ENCODE measurements around the gene C5orf46. TPM values are rescaled to one million over a fixed set of nuclear protein-coding genes. Genes with fewer than 3 reads are reported as not detected.

C5orf46 gene
- total RNA-seq, 4 donors from 2014 or later = 28.2 to 130 (median 86.4) TPM

- 5% methylated on average over 3 of the region's 3 CpGs for WGBS
- no peak overlapping the region for H3K27ac ChIP-seq
- H3K9me3 ChIP-seq = no peaks in the 10 kb centered on the region
- peaks cover 12% of the 10 kb centered on the region for H3K4me1 ChIP-seq
- no peaks in the 10 kb centered on the region for H3K36me3 ChIP-seq
- TF ChIP-seq POLR2AphosphoS5 (IDR thresholded peaks at IDR 0.05) (no peak), EP300 (IDR thresholded peaks at IDR 0.05) (no peak), CTCF (IDR thresholded peaks at IDR 0.05) (peak; percentile 20 to 21), POLR2A (IDR thresholded peaks at IDR 0.05) (no peak)
- H3K27me3 ChIP-seq = no peaks in the 10 kb centered on the region
- DNase-seq (ENCODE audit: low spot score in 2 of 2) = no peak
- no peak overlapping the region for H3K4me3 ChIP-seq
Measured at GRCh38 chr5:147935032-147935431, 28.7 kb upstream of the C5orf46 start.

- WGBS = 63% methylated on average over 2 of the region's 2 CpGs
- Histone ChIP-seq H3K9me3 (no peaks in the 10 kb centered on the region), H3K4me1 (peaks cover 12% of the 10 kb centered on the region), H3K36me3 (no peaks in the 10 kb centered on the region), H3K27ac (no peak overlapping the region), H3K4me3 (no peak overlapping the region), H3K27me3 (no peaks in the 10 kb centered on the region)
- TF ChIP-seq POLR2A (IDR thresholded peaks at IDR 0.05) (no peak), POLR2AphosphoS5 (IDR thresholded peaks at IDR 0.05) (no peak), EP300 (IDR thresholded peaks at IDR 0.05) (no peak), CTCF (IDR thresholded peaks at IDR 0.05) (no peak)
- DNase-seq (ENCODE audit: low spot score in 2 of 2) = no peak
Measured at GRCh38 chr5:147930769-147931168, 24.4 kb upstream of the C5orf46 start.

- no peaks in the 10 kb centered on the region for H3K36me3 ChIP-seq
- no peak overlapping the region for H3K27ac ChIP-seq
- TF ChIP-seq POLR2AphosphoS5 (IDR thresholded peaks at IDR 0.05) (no peak), EP300 (IDR thresholded peaks at IDR 0.05) (no peak), POLR2A (IDR thresholded peaks at IDR 0.05) (no peak), CTCF (IDR thresholded peaks at IDR 0.05) (no peak)
- H3K4me3 ChIP-seq = no peak overlapping the region
- H3K27me3 ChIP-seq = no peaks in the 10 kb centered on the region
- no peak for DNase-seq (ENCODE audit: low spot score in 2 of 2)
- 58% methylated on average over 3 of the region's 3 CpGs for WGBS
- H3K9me3 ChIP-seq = no peaks in the 10 kb centered on the region
- H3K4me1 ChIP-seq = peaks cover 12% of the 10 kb centered on the region
Measured at GRCh38 chr5:147927901-147928300, 21.6 kb upstream of the C5orf46 start.

GRCh38 chr5:147925020-147925419 lies 18.7 kb upstream of the C5orf46 start:
- H3K27me3 ChIP-seq = no peaks in the 10 kb centered on the region
- H3K9me3 ChIP-seq = no peaks in the 10 kb centered on the region
- no peaks in the 10 kb centered on the region for H3K4me1 ChIP-seq
- no peaks in the 10 kb centered on the region for H3K36me3 ChIP-seq
- no peak overlapping the region for H3K27ac ChIP-seq
- WGBS = 68% methylated on average over 4 of the region's 4 CpGs
- DNase-seq (ENCODE audit: low spot score in 2 of 2) = no peak
- TF ChIP-seq POLR2A (IDR thresholded peaks at IDR 0.05) (no peak), POLR2AphosphoS5 (IDR thresholded peaks at IDR 0.05) (no peak), EP300 (IDR thresholded peaks at IDR 0.05) (no peak), CTCF (IDR thresholded peaks at IDR 0.05) (no peak)
- H3K4me3 ChIP-seq = no peak overlapping the region

GRCh38 chr5:147921136-147921535 lies 14.8 kb upstream of the C5orf46 start:
- H3K4me3 ChIP-seq = no peak overlapping the region
- WGBS = 41% methylated on average over 2 of the region's 2 CpGs
- TF ChIP-seq EP300 (IDR thresholded peaks at IDR 0.05) = no peak
- TF ChIP-seq CTCF (IDR thresholded peaks at IDR 0.05) = no peak
- TF ChIP-seq POLR2AphosphoS5 (IDR thresholded peaks at IDR 0.05) = no peak
- TF ChIP-seq POLR2A (IDR thresholded peaks at IDR 0.05) = no peak
- no peaks in the 10 kb centered on the region for H3K9me3 ChIP-seq
- no peaks in the 10 kb centered on the region for H3K4me1 ChIP-seq
- H3K27me3 ChIP-seq = no peaks in the 10 kb centered on the region
- H3K36me3 ChIP-seq = no peaks in the 10 kb centered on the region
- DNase-seq (ENCODE audit: low spot score in 2 of 2) = no peak
- H3K27ac ChIP-seq = no peak overlapping the region

Data from suprapubic skin (tissue), 4 donors.